NCI-H146 treated with DMSO at 0.1 percent for 48 hours (cell line): ENCODE measurements around the gene ZNF140.

Experiments used
- DNase-seq: peaks from one replicate; lab custom pipeline; 2025; ENCODE audit not compliant: unreplicated experiment; lab: John Stamatoyannopoulos, UW

Gene ZNF140

DNA sequence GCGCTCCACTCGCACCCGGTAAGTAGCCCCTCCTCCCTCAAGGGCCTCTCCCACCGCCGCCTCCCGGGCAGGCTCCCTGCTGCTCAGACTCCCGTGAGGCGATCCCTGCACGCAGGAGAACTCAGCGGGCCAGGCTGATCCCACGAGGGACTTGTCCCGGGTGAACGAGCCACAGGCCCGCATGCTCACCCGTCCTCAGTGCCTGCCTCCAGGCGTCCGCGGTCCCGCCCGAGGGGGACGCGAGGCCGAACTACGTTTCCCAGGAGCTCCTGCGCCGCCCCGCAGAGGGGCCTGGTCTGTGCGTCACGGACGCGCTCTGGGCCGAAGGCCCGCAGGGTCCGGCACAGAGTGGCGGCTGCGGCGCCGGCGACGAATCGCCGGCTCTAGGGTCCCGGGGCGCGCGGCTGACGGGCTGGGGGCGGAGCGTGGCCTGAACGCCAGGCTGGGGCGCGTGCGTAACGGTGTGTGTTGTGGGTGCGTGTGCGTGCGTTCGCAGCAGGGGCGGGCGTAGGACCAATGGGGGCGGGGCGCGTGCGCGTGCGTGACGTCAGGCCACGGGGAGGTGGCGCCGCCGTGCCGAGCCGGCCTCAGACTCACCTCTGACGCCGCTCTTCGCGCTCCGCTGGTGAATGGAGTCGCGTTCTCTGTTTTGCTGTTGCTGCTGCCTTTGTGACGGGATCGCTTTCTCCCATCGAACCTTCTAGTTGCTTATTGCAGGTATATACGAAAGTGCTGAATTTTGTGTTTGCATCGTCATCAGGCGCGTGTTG, 49.5 kb downstream of the ZNF140 start, which contains the start of the genes ZNF10 and ZNF891:
Gene ZNF10 (plus strand): TSS at position 590 of the 770 bp plus-strand sequence. CDS start 13,866 bp downstream, outside the sequence.
Gene ZNF891 (minus strand): TSS at position 237 of the 770 bp plus-strand sequence. CDS start 8,356 bp downstream, outside the sequence.
- DNase-seq = peak; percentile 85

DNA sequence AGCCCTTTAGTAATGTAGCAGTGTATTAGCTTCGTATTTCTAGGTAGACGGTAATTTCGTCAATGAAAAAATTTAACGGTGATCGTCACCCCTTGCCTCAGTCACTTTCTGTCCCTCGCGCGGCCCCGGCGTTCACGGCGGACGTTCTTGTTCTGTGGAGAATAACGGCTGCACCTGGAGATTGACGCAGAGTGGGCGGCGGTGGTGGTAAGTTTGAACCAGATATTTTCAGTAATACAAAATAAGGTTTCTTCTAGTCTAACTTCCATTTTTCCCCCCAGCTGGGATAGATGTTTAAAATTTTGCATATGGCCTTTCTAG, 50.0 kb downstream of the ZNF140 start:
- peak; percentile 48 for DNase-seq

DNA sequence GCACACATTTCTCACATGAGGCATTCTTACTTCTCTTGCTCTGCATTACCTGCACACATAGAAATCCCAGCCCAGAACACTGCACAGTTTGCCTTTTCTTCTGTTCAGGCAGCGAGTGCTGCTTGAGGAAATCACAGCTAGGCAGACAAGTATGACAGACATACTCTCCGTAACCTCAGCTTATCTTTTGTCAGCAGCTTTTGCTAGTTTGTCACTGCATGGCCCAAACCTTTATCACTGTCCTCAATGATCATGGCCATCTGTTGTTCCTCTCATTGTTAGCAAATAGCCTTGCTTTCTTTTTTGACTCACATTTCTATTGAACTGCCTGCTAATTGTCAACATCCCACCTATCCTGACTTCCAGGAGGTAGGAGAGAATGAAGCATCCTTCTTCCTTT, 55.0 kb downstream of the ZNF140 start:
- no peak for DNase-seq

DNA sequence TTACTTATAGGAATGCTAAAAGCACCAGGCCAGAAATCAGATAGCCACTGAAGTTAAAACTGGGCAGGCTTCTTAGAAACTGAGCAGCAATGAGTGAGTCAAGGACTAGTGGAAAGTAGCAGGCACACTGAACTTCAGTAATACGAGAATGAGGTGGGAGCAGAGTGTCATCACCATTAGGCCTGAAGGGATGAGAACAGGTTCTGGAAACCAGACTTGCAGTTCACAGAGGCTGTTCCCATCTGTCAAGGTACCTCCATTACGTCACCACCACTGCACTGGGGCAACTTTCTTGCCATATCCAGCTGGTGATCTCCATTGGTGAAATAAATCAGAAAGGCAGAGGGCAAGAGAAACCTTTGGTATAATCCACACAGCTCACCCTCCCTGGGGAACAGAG, 65.3 kb downstream of the ZNF140 start:
- no peak for DNase-seq

GRCh38 chr12:133156125-133156690, 75.5 kb downstream of the ZNF140 start:
- no peak for DNase-seq
